Thyroid gland (tissue), 4 donors: Measurements from ENCODE around the gene GPR153. TPM values are rescaled to one million over a fixed set of nuclear protein-coding genes. Genes with fewer than 3 reads are reported as not detected.

Experiments used
- DNase-seq, 2 donors: peaks; one replicate each; pipeline ENCODE4 v3.0.0-alpha.2; 2019
- H3K27ac ChIP-seq, 3 donors: fragments of 200-600 bp; sonication (generic); 1 replicate in 2 of 3; 2 replicates in 1 of 3; pipeline ENCODE4 v1.5.1; 2016 to 2019; ENCODE audit warnings: mild to moderate bottlenecking in 1 of 3, moderate library complexity in 1 of 3
- H3K27me3 ChIP-seq: fragments of 200-600 bp; sonication (generic); one replicate; pipeline ENCODE4 v1.5.1; 2019
- H3K36me3 ChIP-seq, 2 donors: fragments of 200-600 bp; sonication (generic); one replicate each; pipeline ENCODE4 v1.5.1; 2016 to 2019
- H3K4me1 ChIP-seq, 2 donors: fragments of 200-600 bp; sonication (generic); one replicate each; pipeline ENCODE4 v1.5.1; 2017 to 2019
- H3K4me3 ChIP-seq, 3 donors: fragments of 200-600 bp; sonication (generic); replicated peaks in 1 of 3; 1 replicate in 2 of 3; 2 replicates in 1 of 3; pipeline ENCODE4 v1.5.1; 2016; ENCODE audit warnings: mild to moderate bottlenecking in 1 of 3
- H3K9me3 ChIP-seq: fragments of 200-600 bp; sonication (generic); one replicate; pipeline ENCODE4 v1.5.1; 2017
- POLR2A ChIP-seq, 2 donors: fragments of 450-650 bp; IDR thresholded peaks; one replicate each; pipeline ENCODE4 v1.6.1; 2017; ENCODE audit warnings: antibody characterized with exemption in 2 of 2, mild to moderate bottlenecking in 2 of 2, moderate library complexity in 1 of 2
- WGBS, 2 donors: methylation state at CpG; one replicate each; pipeline ENCODE4 v1.1.5; 2017; 5-methylcytosine and 5-hydroxymethylcytosine counted together
- intact Hi-C: fragments of 100-400 bp; cut with DNase I; formaldehyde crosslinking; loops from one replicate; pipeline ENCODE4 v1.15.1; 2023
- total RNA-seq, 4 donors: library from RNA; depleted of rRNA; stranded (reverse); fragments of >200 nt; gene quantifications; one replicate each; pipeline ENCODE4 v1.2.3, GENCODE V29; 2016
- TF ChIP-seq, protein P1 (sequence below), 6 experiments: fragments of 200-600 bp in 3 of 6; fragments of 450-650 bp in 3 of 6; sonication (generic) in 3 of 6; IDR thresholded peaks; one replicate each; pipeline ENCODE4 v1.5.1; 2016 to 2019; ENCODE audit warnings: antibody characterized with exemption in 6 of 6, mild to moderate bottlenecking in 2 of 6, inconsistent platforms in 1 of 6, moderate library complexity in 1 of 6

GPR153 gene
- total RNA-seq, 4 donors from 2014 or later: 0.78 to 3.2 (median 1.5) TPM

DNA sequence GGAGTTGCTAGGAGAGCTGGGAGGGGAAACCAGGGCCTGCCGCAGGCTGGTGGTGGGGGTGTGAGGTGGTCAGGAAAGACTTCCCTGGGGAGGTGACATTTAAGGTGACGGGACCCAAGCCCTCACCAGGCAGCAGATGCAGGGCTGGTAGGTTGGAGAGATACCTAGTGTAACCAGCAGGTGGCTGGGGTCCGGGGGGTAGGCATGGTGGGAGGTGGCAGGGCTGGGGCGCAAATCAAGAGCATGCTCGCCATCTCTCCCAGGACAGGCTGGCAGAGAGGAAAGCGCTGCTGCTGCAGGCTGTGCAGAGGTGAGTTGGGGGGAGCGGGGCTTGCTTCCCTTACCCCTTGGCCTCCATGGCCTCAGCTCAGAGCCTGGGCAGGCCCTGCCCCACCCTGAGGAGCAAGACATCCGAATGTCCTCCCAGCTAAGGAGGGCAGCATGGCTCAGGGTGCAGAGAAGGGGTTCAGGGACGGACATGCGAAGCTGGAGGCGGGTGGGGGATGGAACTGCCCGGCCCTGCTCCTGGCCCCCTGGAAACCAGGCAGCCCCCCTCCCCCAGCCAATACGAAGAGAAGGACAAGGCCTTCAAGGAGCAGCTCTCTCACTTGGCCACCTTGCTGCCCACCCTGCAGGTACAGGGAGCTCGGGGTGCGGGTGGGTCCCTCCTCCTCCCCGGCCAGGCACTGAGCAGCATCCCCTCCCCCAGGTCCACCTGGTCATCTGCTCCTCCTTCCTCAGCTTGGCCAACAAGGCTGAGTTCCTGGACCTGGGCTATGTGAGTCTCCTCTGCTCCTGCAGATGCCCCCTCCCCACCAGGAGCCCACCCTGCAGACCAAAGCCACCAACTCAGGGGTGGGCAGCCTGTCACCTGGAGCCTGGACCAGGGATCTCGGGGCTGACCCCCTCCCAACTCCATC lies 51.0 kb downstream of the GPR153 start:
- no peaks in the 10 kb centered on the region for H3K9me3 ChIP-seq
- no peaks in the 10 kb centered on the region for H3K36me3 ChIP-seq
- DNase-seq: no peak
- TF ChIP-seq POLR2A (IDR thresholded peaks at IDR 0.05): no peak
- TF ChIP-seq, protein P1, sequence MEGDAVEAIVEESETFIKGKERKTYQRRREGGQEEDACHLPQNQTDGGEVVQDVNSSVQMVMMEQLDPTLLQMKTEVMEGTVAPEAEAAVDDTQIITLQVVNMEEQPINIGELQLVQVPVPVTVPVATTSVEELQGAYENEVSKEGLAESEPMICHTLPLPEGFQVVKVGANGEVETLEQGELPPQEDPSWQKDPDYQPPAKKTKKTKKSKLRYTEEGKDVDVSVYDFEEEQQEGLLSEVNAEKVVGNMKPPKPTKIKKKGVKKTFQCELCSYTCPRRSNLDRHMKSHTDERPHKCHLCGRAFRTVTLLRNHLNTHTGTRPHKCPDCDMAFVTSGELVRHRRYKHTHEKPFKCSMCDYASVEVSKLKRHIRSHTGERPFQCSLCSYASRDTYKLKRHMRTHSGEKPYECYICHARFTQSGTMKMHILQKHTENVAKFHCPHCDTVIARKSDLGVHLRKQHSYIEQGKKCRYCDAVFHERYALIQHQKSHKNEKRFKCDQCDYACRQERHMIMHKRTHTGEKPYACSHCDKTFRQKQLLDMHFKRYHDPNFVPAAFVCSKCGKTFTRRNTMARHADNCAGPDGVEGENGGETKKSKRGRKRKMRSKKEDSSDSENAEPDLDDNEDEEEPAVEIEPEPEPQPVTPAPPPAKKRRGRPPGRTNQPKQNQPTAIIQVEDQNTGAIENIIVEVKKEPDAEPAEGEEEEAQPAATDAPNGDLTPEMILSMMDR (IDR thresholded peaks at IDR 0.05): no peak
- intact Hi-C loops: loop anchor here (5.0 kb wide), 1 partner anchor 32 kb away; the partner anchor contains the start of gene HES3
- no peaks in the 10 kb centered on the region for H3K27me3 ChIP-seq
- H3K27ac ChIP-seq: no peak overlapping the region
- WGBS, 2 donors: 85 to 90% methylated on average over 12 to 17 of the region's 17 CpGs
- peaks cover 21 to 28% of the 10 kb centered on the region in 2 donors for H3K4me1 ChIP-seq
- no peak overlapping the region for H3K4me3 ChIP-seq

DNA sequence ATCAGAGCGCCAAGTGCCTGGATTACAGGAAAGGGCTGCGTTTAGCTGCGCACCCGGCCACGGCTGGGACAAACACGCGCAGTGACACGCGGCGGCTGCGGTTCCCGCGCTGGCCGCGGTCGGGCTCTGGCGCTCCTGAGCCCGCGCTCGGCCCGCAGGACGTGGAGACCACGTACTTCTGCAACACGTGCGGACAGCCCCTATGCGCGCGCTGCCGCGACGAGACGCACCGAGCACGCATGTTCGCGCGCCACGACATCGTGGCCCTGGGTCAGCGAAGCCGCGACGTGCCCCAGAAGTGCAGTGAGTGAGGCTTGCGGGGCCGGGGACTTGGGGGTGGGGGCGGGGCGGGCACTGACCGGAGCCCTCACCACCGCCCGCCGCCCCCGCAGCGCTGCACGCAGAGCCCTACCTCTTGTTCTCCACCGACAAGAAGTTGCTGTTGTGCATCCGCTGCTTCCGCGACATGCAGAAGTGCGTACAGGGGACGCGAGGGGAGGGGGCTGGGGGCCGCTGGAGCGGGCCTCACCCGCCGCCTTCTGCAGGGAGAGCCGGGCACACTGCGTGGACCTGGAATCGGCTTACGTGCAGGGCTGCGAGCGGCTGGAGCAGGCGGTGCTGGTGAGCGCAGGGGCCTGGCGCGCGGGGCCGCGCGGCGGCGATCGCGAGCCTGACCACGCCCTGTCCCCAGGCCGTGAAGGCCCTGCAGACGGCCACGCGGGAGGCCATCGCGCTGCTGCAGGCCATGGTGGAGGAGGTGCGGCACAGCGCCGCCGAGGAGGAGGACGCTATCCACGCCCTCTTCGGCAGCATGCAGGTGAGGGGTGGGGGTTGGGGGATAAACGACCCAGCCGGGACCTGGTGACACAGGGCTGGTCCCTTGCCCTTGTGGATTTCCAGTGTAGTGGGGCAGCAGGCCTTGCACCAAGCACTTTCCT lies 51.9 kb downstream of the GPR153 start:
- TF ChIP-seq, protein P1 (IDR thresholded peaks at IDR 0.05): peak in 4 of 6 experiments; percentile 35 to 51 (median 40)
- no peak for TF ChIP-seq POLR2A (IDR thresholded peaks at IDR 0.05)
- H3K9me3 ChIP-seq: no peaks in the 10 kb centered on the region
- H3K4me3 ChIP-seq: peak overlapping the region in 1 of 3 donors; percentile 26
- peaks cover 24 to 32% of the 10 kb centered on the region in 2 donors for H3K4me1 ChIP-seq
- intact Hi-C loops: loop anchor here (5.0 kb wide), 1 partner anchor 33 kb away; the partner anchor contains the start of gene HES3
- DNase-seq: peak; percentile 60 to 62
- 10% methylated on average over 15 of the region's 99 CpGs; no CpG with 5 or more reads in 1 of the 2 donors for WGBS, 2 donors
- H3K27ac ChIP-seq: no peak overlapping the region
- no peaks in the 10 kb centered on the region for H3K27me3 ChIP-seq
- no peaks in the 10 kb centered on the region for H3K36me3 ChIP-seq

DNA sequence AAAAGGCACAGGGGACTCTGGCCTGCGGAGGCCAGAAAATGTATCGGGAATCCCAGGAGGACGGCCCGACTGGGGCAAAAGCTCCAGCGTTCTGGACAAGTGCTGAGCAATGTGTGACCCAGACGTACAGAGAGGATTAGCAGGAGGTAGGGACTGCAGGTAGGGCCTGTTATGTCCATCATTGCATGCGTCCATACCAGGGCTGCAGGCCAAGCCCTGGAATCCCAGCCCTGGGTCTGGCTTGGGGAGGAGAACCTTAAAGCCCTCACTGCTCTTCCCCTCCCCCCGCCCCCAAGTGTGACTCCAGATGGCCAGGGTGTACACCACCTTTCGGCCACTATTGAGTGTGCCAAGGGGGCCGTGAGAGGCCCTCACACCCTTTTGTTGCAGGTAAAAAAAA lies 53.0 kb downstream of the GPR153 start:
- intact Hi-C loops: loop anchor here (5.0 kb wide), 1 partner anchor 34 kb away; the partner anchor contains the start of gene HES3
- Histone ChIP-seq H3K27ac (no peak overlapping the region), H3K27me3 (no peaks in the 10 kb centered on the region), H3K9me3 (no peaks in the 10 kb centered on the region), H3K36me3 (no peaks in the 10 kb centered on the region), H3K4me3 (no peak overlapping the region), H3K4me1 (peaks cover 24 to 32% of the 10 kb centered on the region in 2 donors)
- no peak for TF ChIP-seq POLR2A (IDR thresholded peaks at IDR 0.05)
- TF ChIP-seq, protein P1 (IDR thresholded peaks at IDR 0.05): no peak
- WGBS, 2 donors: 94 to 95% methylated on average over 10 of the region's 10 CpGs
- DNase-seq: no peak

DNA sequence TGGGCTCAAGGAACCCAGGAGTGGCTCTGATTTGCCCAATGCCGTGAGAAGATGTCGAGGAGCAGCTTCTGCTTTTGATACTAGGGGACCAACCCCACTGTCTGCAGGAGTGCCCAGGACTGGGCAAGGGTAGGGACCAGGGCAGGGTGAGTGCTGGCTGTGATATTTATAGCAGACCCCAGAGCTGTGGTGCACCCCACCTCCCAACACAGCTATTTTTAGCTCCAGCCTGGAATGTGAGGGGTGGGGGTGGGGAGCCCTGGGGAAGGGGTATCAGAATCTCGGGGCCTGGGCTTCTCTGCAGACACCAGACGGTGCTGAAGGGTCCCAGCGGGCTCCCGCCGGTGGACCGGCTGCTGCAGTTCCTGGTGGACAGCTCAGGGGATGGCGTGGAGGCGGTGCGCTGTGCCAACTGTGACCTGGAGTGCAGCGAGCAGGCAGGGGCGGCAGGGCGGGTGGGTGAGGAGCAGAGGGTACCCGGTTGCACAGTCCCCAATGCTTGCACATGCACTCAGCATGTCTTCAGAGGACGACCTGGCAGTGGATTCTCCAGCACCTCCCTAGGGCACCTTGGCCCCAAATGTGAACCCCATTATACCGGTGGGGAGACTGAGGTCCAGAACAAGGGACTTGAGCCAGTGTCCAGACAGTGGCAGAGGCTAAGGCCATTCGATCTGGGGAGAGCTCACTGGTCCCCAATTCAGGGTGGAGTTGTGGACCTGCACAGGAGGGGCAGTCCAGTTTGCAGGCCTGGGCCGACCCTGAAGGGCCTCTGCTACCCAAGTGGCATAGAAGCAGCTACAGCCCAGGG lies 53.6 kb downstream of the GPR153 start:
- 90% methylated on average over 2 to 17 of the region's 19 CpGs for WGBS, 2 donors
- no peak for DNase-seq
- intact Hi-C loops: loop anchor here (5.0 kb wide), 1 partner anchor 35 kb away; the partner anchor contains the start of gene HES3
- peaks cover 24 to 32% of the 10 kb centered on the region in 2 donors for H3K4me1 ChIP-seq
- H3K4me3 ChIP-seq: no peak overlapping the region
- H3K27me3 ChIP-seq: no peaks in the 10 kb centered on the region
- no peaks in the 10 kb centered on the region for H3K36me3 ChIP-seq
- no peaks in the 10 kb centered on the region for H3K9me3 ChIP-seq
- H3K27ac ChIP-seq: no peak overlapping the region
- TF ChIP-seq POLR2A (IDR thresholded peaks at IDR 0.05): no peak
- TF ChIP-seq, protein P1 (IDR thresholded peaks at IDR 0.05): no peak
